NK-92 (cell line): ENCODE measurements around the gene IGF2R.

Experiments used
- DNase-seq: peaks from one replicate; lab custom pipeline; 2025; ENCODE audit not compliant: unreplicated experiment; lab: John Stamatoyannopoulos, UW

IGF2R gene

DNA sequence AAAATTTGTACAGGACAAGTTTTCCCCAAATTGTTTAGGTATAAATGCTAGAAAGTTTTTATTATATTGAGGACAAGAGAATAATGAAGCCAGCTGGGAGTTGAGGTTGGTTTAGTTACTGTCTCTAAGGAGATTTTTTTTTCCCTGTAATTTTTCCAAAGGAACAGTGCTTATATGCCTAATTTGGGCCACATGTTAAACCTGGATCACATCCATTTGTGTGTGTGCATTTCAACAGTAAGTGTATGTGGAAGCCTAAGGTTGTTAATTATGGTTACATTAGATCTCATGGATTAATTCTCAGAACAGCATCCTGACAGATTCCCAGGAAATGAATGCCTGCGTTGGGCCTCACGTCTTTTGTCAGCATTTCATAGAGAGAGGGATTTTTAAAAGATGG, 4.5 kb downstream of the IGF2R start:
- no peak for DNase-seq

DNA sequence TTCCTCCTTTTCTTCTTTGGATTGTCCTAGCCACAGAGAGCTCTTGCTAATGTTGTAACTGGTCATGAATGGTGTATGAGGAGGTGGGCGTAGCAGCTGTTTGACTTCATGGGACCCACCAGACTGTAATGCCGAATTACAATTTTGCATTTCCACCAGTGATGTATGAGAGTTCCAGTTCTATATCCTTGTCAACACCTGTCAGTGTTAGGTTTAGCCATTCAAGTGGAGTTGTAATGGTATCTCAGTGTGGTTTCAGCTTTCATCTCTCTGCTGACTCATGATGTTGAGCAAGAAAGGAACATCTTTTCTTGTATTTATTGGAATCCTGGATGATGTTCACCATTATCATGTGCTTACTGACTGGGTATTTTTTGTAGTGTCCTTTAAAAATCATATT, 5.1 kb downstream of the IGF2R start:
- DNase-seq, result no peak

DNA sequence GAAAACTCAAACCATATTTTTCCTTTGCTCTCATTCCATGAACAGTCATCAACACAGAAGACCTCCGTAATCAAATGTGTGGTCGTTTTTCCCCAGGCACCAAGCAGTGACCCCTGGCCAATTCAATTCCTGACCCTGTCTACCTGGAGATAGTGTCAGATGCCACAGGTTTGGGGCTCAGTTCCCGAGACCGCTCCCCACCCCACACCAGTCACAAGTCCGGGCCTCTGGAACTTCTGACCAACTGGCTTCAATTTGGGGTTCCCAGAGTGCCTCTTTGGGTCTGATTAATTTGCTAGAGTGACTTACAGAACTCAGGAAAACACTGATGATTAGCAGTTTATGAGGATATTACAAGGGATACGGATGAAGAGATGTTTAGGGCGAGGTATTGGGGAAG, 6.0 kb downstream of the IGF2R start:
- DNase-seq, result no peak

DNA sequence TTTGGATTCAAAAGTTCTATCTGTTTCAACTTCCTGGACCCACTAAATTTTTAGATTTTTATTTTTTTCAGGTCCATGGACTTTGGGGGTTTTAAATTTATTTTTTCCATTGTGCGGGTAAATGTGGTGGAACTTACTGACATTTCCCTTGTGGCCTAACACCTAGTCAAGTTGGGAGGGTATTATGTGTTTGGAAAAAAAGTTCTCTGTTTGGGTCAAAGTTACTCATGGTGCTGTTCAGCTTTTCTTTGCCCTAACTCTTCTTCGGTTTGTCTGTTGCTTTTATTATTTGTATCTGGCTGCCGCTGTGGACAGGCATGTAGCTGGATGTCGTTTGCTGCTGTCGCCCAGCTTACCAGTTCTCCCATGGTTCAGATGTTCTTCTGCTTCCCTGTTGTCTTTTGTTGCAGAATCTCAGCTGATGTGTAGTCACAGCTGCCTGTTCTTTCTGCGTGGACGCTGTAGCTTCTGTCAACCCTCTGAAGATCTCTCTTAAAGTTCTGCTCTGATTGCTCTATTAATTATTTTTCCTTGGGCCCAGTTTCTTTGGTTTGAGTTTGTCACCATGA, 7.9 kb downstream of the IGF2R start:
- no peak for DNase-seq

DNA sequence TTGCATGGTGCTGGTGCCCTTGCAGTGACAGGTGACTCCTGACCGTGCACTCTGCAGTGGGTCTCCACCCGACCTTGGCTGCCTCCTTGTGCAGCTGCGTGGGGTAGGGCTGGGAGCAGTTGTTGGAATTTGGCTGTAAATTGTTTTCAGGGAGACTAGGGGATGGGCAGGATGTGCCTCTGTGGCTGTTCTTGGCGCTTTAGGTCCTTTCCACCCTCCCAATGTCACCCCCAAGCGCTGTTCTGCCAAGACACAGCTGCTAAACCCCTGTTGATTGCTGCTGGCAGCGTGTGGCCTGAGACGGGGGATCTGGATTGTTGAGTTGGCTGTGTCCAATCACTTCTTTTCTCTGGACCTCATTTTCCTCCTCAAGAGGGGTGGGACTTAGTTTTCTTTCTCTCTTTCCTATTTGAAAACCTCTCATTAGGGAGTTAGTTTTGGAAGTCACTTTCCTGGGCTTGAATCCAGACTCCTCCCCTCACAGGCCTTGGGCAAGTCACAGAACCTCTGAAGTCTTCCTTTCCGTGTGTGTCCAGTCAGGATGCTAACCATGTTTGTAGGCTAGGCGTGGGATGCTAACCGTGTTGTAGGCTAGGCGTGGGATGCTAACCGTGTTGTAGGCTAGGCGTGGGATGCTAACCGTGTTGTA, 8.5 kb downstream of the IGF2R start:
- no peak for DNase-seq

DNA sequence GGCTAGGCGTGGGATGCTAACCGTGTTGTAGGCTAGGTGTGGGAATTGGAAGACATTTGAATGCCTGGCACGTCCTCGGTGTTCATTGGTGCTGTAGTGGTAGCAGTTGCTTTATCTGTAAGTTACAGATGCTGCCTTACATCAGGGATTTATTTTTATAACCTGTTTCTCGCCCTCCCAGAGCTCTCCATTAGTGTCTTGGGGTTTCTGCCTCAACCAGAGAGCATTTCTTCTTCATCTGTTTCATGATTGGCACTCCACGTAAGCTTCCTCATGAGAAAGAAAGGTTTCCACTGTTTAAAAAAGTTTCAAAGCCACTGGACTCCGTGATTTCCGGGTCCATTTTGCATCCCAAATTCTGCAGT, 9.0 kb downstream of the IGF2R start:
- DNase-seq, result no peak

GRCh38 chr6:159978291-159979135, 9.6 kb downstream of the IGF2R start:
- DNase-seq, result no peak

DNA sequence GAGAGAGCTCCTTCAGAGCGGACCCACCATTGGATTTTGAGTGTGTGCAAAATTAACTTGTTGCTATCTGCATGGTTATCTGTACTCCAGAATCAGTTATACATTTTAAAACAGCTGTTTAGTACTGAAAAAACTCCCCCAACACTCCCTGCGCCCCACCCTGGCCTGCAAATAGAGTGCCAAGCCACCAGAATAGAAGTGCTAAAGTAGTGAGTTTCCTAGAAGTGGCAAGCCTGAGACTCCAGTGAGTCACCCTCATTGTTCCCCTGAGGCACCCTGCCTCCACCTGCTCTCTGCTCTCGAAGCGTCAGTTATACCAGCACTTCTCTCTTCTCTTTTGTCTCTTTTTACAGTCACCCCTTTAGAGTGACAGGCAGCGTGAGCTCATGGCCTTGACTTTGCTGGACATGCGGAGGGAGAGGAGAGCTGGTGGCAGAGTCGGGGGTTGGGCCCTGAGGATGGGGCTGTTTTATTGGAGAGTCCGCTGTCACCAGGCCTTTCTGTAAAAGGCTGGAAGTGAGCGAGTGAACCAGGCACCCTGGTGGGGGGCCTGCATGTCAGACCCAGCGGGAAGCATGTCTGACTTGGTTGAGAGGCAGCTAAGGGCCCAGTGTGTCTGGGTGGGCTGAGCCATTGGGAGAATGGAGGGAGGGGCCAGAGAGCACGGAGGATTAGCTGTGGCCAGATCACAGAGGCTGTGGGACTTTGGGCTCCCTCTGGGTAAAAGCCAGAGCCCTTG, 10.4 kb downstream of the IGF2R start:
- DNase-seq, result no peak

DNA sequence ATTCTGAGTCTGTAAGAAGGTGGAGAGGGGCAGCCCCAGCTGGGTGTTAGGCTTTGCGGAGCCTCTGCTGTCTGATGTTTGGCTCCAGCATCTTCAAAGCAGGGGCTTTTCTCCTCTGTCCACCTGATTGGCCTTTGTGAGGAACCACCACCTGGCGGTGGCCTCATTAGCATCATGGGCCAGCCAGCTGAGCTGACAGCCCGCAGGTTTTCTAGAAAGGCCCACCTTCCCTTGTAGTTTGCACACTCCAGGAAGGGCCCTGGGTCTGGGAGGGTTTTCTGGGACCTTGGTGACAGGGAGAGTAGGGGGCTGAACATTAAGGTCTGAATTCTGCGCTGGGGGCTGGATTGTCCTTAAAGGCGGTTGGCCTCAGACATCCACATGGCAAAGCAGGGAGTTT, 11.6 kb downstream of the IGF2R start:
- no peak for DNase-seq

DNA sequence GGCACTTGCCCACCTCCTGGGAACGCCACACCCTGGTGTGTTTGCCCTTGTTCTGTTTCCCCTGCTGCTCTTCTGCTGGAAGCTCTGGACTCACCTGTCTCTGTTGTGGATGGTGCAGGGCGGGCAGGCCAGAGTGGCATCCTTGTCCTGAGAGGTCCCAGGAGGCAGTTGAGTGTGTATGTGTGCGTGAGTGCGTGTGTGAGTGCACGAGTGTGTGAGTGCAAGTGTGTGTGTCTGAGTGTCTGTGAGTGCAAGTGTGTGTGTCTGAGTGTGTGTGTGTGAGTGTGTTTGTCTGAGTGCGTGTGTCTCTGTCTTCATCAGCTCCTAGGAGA, 12.2 kb downstream of the IGF2R start:
- no peak for DNase-seq

GRCh38 chr6:159981403-159982245, 12.7 kb downstream of the IGF2R start:
- DNase-seq, result no peak

- DNase-seq, result no peak
Measured at GRCh38 chr6:159982731-159983506, 14.0 kb downstream of the IGF2R start.

GRCh38 chr6:159983641-159984080, 14.8 kb downstream of the IGF2R start:
- DNase-seq, result no peak

DNA sequence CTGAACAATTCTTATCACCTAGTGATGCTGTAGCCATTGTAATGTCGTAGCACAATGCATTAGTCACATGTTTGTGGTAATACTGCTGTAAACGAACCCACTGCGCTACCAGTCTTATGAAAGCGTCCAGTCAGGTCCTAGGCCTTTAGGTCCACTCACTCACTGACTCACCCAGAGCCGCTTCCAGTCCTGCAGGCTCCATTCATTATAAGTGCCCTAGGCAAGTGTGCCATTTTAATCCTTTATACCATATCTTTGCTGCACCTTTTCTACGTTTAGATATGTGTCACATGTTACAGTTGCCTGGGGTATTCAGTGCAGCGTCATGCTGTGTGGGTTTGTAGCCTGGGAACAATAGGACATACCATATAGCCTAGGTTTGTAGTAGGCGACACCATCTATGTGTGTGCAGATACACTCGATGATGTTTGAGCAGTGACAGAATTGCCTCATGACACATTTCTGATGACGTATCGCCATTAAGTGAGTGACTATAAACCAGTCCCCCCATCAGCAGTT, 15.4 kb downstream of the IGF2R start:
- DNase-seq, result no peak

DNA sequence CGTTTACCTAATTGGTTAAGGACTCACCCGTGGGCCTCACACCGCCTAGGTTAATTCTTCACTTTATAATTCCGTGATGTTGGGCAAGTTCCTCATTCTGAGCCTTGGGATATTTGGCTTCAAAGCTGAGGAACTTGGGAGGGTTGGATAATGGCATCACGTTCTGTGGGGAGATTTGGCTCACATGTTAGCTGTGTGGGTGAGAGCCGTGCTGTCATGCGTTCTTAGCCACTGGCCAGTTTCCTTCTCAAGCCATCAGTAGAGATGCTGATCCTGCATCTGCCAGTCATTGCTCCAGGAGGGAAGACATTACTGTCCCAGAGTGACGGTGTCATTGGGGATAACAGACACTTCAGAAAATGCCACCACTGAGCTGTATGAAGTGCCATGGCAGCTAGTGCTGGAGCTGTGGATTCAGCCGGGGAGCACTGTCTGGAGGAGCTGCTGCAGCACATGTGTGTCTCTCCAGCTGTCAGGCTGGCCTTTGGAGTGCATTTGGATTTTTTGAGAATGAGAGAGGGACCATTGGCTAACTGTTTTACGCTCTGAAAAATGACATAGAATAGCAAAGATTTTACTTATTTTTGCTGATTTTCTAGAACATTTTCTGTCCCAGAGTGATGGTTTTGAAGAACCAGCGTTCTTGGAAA, 16.5 kb downstream of the IGF2R start:
- DNase-seq, result no peak

- DNase-seq, result no peak
Measured at GRCh38 chr6:159988983-159989454, 20.1 kb downstream of the IGF2R start.

DNA sequence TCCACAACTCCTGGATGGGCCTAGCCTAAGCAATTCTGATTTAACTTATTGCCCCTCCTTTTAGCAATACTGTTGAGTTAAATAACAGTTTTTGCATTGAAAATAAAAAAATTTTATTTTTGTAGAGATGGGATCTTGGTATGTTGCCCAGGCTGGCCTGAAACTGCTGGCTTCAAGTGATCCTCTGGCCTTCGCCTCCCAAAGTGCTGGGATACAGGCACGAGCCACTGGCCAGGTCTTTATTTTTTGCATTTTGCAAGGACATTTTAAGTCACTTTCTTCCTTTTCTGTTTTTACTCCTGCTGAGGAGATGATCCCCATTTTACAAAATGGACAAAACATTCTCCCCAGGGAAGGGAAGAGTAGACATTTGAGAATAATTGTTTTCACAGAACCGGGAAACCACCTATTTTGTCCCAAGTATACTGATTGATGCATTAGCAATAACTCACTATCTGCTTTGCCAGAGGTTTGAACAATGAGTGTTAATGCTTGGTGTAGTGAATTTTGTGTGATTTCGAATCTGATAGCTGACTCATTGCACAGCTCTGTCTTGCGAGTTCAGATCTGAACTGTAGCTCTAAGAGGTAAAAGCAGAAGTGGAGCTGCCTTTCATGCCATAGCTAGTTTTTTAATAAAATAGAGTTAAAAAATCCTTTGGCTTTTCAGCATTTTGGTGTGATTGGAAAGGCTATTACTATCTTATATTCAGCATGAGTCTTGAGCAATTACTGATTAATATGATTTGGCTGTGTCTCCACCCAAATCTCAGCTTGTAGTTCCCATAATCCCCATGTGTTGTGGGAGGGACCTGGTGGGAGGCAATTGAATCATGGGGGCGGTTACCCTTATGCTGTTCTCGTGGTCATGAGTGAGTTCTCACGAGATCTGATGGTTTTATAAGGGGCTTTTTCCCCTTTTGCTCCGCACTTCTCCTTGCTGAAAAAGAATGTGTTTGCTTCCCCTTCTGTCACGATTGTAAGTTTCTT, 20.9 kb downstream of the IGF2R start:
- no peak for DNase-seq

GRCh38 chr6:159992366-159992765, 23.5 kb downstream of the IGF2R start:
- no peak for DNase-seq
